ENCODE results near the gene ADK.

Gene ADK

GRCh38 chr10:74738985-74739567 lies 588.1 kb downstream of the ADK start:
- no peak for DNase-seq (ENCODE audit: low read depth)

- no peak for DNase-seq (ENCODE audit: low read depth)
Observed at GRCh38 chr10:74743401-74743800, 592.4 kb downstream of the ADK start.

GRCh38 chr10:74745449-74745848 lies 594.4 kb downstream of the ADK start:
- no peak for DNase-seq (ENCODE audit: low read depth)

- DNase-seq (ENCODE audit: low read depth), result no peak
Observed at GRCh38 chr10:74746813-74747212, 595.8 kb downstream of the ADK start.

- no peak for DNase-seq (ENCODE audit: low read depth)
Observed at GRCh38 chr10:74748468-74749031, 597.5 kb downstream of the ADK start.

GRCh38 chr10:74750848-74751274 lies 599.8 kb downstream of the ADK start:
- no peak for DNase-seq (ENCODE audit: low read depth)

GRCh38 chr10:74752371-74753040 lies 601.5 kb downstream of the ADK start:
- no peak for DNase-seq (ENCODE audit: low read depth)

GRCh38 chr10:74753442-74754211 lies 602.6 kb downstream of the ADK start:
- DNase-seq (ENCODE audit: low read depth), result no peak

- DNase-seq (ENCODE audit: low read depth), result no peak
Observed at GRCh38 chr10:74754381-74754821, 603.4 kb downstream of the ADK start.

GRCh38 chr10:74755273-74755672 lies 604.3 kb downstream of the ADK start:
- DNase-seq (ENCODE audit: low read depth), result no peak

All from fibroblast of the conjunctiva (primary cell).